GM20000 (cell line): ENCODE results near the gene SBF2.

Experiments
- DNase-seq: peaks from one replicate; pipeline ENCODE4 v3.0.0; 2012; ENCODE audit warnings: low spot score
- CTCF ChIP-seq: IDR thresholded peaks from 2 replicates; pipeline ENCODE4 v1.5.1; 2012; ENCODE audit warnings: mild to moderate bottlenecking, control low read depth; ENCODE audit errors: extremely low read depth, missing control alignments

The SBF2 gene

GRCh38 chr11:10285148-10285802 lies 8.7 kb downstream of the SBF2 start:
- TF ChIP-seq CTCF = no peak
- no peak for DNase-seq

GRCh38 chr11:10283991-10284390 lies 10.0 kb downstream of the SBF2 start:
- no peak for DNase-seq
- TF ChIP-seq CTCF = no peak

- no peak for TF ChIP-seq CTCF
- no peak for DNase-seq
These were observed 11.9 kb downstream of the SBF2 start for GRCh38 chr11:10282117-10282516.

- TF ChIP-seq CTCF = no peak
- DNase-seq = no peak
These were observed 18.3 kb downstream of the SBF2 start for GRCh38 chr11:10275714-10276113.

GRCh38 chr11:10274726-10275125 lies 19.3 kb downstream of the SBF2 start:
- TF ChIP-seq CTCF = no peak
- DNase-seq = no peak

- DNase-seq = no peak
- TF ChIP-seq CTCF = no peak
These were observed 20.3 kb downstream of the SBF2 start for GRCh38 chr11:10273738-10274137.

- no peak for TF ChIP-seq CTCF
- no peak for DNase-seq
These were observed 21.9 kb downstream of the SBF2 start for GRCh38 chr11:10272132-10272531.
